ENCODE measurements around the gene ACTR10. TPM values are rescaled to one million over a fixed set of nuclear protein-coding genes. Genes with fewer than 3 reads are reported as not detected.

Gene ACTR10
- total and polyA plus RNA-seq, 2 of the 8 experiments (the other 6 are each of a cell fraction or from before 2014, with no cell fraction given): 15.4 to 34.6 TPM

DNA sequence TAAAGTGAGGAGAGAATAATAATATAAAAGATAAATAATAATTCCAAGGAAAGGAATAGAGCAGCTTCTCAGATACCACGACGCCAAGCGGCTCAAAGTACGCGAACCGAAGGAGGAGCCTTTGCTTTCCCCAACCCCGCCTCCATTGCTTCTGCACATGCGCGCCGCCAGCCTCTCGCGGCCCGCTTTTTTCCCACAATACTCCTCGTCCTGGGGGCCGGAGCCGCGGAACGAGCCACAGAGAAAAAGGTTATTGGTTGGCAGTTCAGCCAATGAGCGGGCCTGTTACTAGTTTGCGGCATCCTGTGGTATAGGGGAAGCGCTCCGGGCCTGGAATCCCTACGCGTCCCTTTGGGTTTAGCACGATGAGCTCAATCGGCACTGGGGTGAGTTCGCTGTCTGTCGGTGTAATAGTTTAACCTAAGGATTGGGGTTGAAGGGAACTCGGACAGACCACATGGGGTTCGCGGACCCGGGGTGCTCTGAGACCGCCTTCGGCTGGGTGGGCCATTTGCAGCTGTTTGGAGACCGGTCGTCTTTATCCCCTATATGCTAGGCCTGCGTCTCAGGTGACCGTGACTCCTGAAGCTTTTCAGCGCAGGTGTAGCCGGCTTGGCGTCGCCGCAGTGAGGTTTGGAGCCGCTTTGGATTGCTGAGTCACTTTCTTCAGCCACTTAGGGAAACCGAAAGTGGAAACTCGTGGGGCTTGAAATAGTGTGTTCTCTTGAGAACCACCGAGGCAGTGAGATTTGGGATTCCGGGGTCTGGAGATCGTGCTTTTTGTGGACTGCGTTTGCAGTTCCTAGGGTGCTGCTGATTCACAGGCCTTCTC, 44.8 kb downstream of the ACTR10 start, which contains the start of gene PSMA3:
PSMA3 (plus strand) TSS at position 288 of the 832 bp plus-strand sequence; CDS start at position 366, 78 bp downstream.
- ChIA-PET CTCF (ENCODE audit: partially characterized antibody) (interaction anchor here (0.8 to 2.6 kb wide), 3 partner anchors 13 to 57 kb away, joined by 3 to 6 read pairs (median 3); no protein-coding TSS in a partner anchor), POLR2A (ENCODE audit: partially characterized antibody) (interaction anchor here (0.6 to 3.1 kb wide), 24 partner anchors 9 to 183 kb away, joined by 3 to 34 read pairs (median 4); partner anchors contain the start of genes ACTR10, ARID4A, KIAA0586 and TIMM9)
- no peak within 1 kb of the TSS for H2BK20ac ChIP-seq (ENCODE audit: low read length)
- peak within 1 kb of the TSS; percentile 97 for H4K8ac ChIP-seq (ENCODE audit: extremely low read depth, insufficient read depth, low read length)
- peak within 1 kb of the TSS; percentile 41 to 68 for H3K4me2 ChIP-seq (ENCODE audit: insufficient read depth in 1 of 2, low read depth in 2 of 2, low read length in 2 of 2)
- H3K23me2 ChIP-seq (ENCODE audit: low read depth, low read length): peaks cover 4% of the 10 kb centered on the region
- 0 out of 2 replicates have a peak within 1 kb of the TSS, but pooled peaks have one; percentile 48 for H3K18ac ChIP-seq (ENCODE audit: extremely low read depth, low read length)
- H4K5ac ChIP-seq (ENCODE audit: insufficient read length, low read depth, low read length): peak within 1 kb of the TSS; percentile 88
- peak within 1 kb of the TSS; percentile 30 for H3K4ac ChIP-seq (replicated peaks; ENCODE audit: insufficient read length, low read depth, low read length)
- peaks cover 6% of the 10 kb centered on the region in 2 experiments for H4K20me1 ChIP-seq (replicated peaks in 1 of 2; ENCODE audit: control insufficient read depth in 1 of 2, insufficient read depth in 2 of 2, low read length in 2 of 2)
- no peak within 1 kb of the TSS for H3K14ac ChIP-seq (ENCODE audit: insufficient read length)
- H2AFZ ChIP-seq (ENCODE audit: low read length): 0 out of 2 replicates have a peak within 1 kb of the TSS, but pooled peaks have one; percentile 26
- 2% methylated on average over 50 of the region's 50 CpGs; no CpG with 5 or more reads in 1 of the 2 experiments for WGBS, 2 experiments (ENCODE audit: extremely low coverage in 1 of 2, insufficient coverage in 1 of 2, insufficient read length in 1 of 2, insufficient replicate concordance in 2 of 2, low coverage in 1 of 2, low lambda C conversion rate in 2 of 2, missing lambda C conversion rate in 1 of 2)
- H2BK12ac ChIP-seq (ENCODE audit: low read depth, low read length): peak within 1 kb of the TSS; percentile 7; the same call in 1 of the 2 replicates
- FAIRE-seq: no peak
- peak within 1 kb of the TSS; percentile 95 for H3K56ac ChIP-seq (replicated peaks; ENCODE audit: insufficient read length, low read depth, low read length)
- peak within 1 kb of the TSS; percentile 72 for H4K91ac ChIP-seq (replicated peaks; ENCODE audit: insufficient read length, low read length)
- H2AK5ac ChIP-seq (ENCODE audit: low read depth, low read length): no peak within 1 kb of the TSS
- H3K27me3 ChIP-seq (replicated peaks in 1 of 4; ENCODE audit: control insufficient read depth in 3 of 4, extremely low read depth in 1 of 4, insufficient read depth in 3 of 4, low read length in 3 of 4): no peaks in the 10 kb centered on the region
- H3K79me1 ChIP-seq (ENCODE audit: low read depth, low read length): no peaks in the 10 kb centered on the region
- H3K23ac ChIP-seq (ENCODE audit: insufficient read length): no peak within 1 kb of the TSS
- H3K4me3 ChIP-seq (ENCODE audit: extremely low read depth in 1 of 4, insufficient read depth in 2 of 4, low read depth in 3 of 4, low read length in 4 of 4): peak within 1 kb of the TSS; percentile 84 to 97 (median 88)
- H2BK15ac ChIP-seq (ENCODE audit: low read length): no peak within 1 kb of the TSS; the same call in 1 of the 2 replicates
- H3K36me3 ChIP-seq (ENCODE audit: control insufficient read depth in 2 of 4, insufficient read depth in 4 of 4, low read length in 3 of 4): peaks cover 0 to 3% (median 0%) of the 10 kb centered on the region in 4 experiments; a peak in 2 of 8 replicates
- H3K9ac ChIP-seq (replicated peaks in 1 of 4; ENCODE audit: extremely low read depth in 1 of 4, low read depth in 3 of 4, low read length in 3 of 4): peak within 1 kb of the TSS; percentile 94 to 96 (median 96)
- H3K4me1 ChIP-seq (replicated peaks in 1 of 4; ENCODE audit: control insufficient read depth in 3 of 4, insufficient read depth in 4 of 4, low read length in 3 of 4): peaks cover 0 to 5% (median 0%) of the 10 kb centered on the region in 4 experiments; a peak in 1 of 7 replicates
- peak within 1 kb of the TSS; percentile 39 for H2BK120ac ChIP-seq (replicated peaks; ENCODE audit: low read depth, low read length)
- H3K79me2 ChIP-seq (ENCODE audit: control insufficient read depth in 1 of 2, insufficient read depth in 2 of 2, low read length in 2 of 2): peaks cover 15 to 49% of the 10 kb centered on the region in 2 experiments
- no peaks in the 10 kb centered on the region for H3K9me3 ChIP-seq (ENCODE audit: insufficient read depth in 2 of 2, low read depth in 1 of 2, low read length in 1 of 2)
- peak; percentile 88 to 96 for DNase-seq (ENCODE audit: low read depth in 1 of 2, low spot score in 2 of 2)
- H2BK5ac ChIP-seq (ENCODE audit: low read depth, low read length): peak within 1 kb of the TSS; percentile 86
- H3K27ac ChIP-seq (ENCODE audit: low read depth, low read length): peak within 1 kb of the TSS; percentile 92
- TF ChIP-seq CBX8 (IDR thresholded peaks at IDR 0.05; ENCODE audit: borderline replicate concordance, low read depth, low read length): no peak
- no peak for TF ChIP-seq SIRT6 (IDR thresholded peaks at IDR 0.05; ENCODE audit: low read length)
- TF ChIP-seq ASH2L (IDR thresholded peaks at IDR 0.05; ENCODE audit: low read length): peak; percentile 98
- TF ChIP-seq CREB1 (IDR thresholded peaks at IDR 0.05): peak; percentile 18; the same call in 1 of the 2 replicates
- peak; percentile 67 for TF ChIP-seq SAP30 (IDR thresholded peaks at IDR 0.05; ENCODE audit: insufficient read depth, insufficient replicate concordance, low read length)
- TF ChIP-seq EP300 (IDR thresholded peaks at IDR 0.05; ENCODE audit: borderline replicate concordance in 1 of 2, low read depth in 2 of 2, low read length in 2 of 2): no peak
- TF ChIP-seq SUZ12 (IDR thresholded peaks at IDR 0.05; ENCODE audit: low read length): no peak
- no peak; the same call in 1 of the 2 replicates for TF ChIP-seq RBBP5 (IDR thresholded peaks at IDR 0.05; ENCODE audit: borderline replicate concordance, low read depth, low read length)
- peak; percentile 71 for TF ChIP-seq CHD2 (IDR thresholded peaks at IDR 0.05; ENCODE audit: low read length)
- no peak for TF ChIP-seq NANOG (IDR thresholded peaks at IDR 0.05; ENCODE audit: insufficient read depth, low read depth, low read length, poor library complexity, severe bottlenecking)
- TF ChIP-seq POU5F1 (IDR thresholded peaks at IDR 0.05; ENCODE audit: low read depth, low read length): no peak
